Hematopoietic multipotent progenitor cell treated with erythropoietin and hydrocortisone succinate and interleukin-3 and kit ligand, for 6 days (in vitro differentiated cells): ENCODE measurements around the gene LSP1.
"Not testable (repeated sequence)": the region's sequence is repeated elsewhere in the genome, so short reads cannot be mapped to it uniquely, and the experiment has no call there.

Experiments
- DNase-seq: peaks from one replicate; pipeline ENCODE4 v3.0.0-alpha.2; 2015

The LSP1 gene

DNA sequence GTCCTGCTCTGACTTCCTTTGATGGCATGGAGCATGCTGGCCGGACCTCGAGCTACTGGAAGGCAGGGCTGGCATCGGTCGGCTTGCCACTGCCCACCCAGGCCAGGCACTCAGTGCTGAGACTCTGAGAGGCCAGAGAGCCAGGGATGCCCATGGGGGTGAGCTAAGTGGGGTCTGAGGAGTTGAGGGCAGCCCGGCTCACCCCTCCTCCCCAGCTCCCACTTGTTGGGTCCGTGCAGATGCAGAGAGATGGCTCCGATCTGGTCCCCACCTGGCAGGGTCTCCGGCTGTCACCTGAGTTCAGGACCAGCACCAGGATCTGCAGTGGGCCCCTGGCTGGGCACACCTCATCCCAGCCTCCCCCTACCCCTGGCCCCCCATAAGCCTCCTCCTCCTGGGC is 13.3 kb downstream of the LSP1 start:
- DNase-seq: no peak

- DNase-seq: no peak
These were observed 13.9 kb downstream of the LSP1 start for GRCh38 chr11:1866776-1867175.

GRCh38 chr11:1867381-1867780 is 14.5 kb downstream of the LSP1 start:
- no peak for DNase-seq

DNA sequence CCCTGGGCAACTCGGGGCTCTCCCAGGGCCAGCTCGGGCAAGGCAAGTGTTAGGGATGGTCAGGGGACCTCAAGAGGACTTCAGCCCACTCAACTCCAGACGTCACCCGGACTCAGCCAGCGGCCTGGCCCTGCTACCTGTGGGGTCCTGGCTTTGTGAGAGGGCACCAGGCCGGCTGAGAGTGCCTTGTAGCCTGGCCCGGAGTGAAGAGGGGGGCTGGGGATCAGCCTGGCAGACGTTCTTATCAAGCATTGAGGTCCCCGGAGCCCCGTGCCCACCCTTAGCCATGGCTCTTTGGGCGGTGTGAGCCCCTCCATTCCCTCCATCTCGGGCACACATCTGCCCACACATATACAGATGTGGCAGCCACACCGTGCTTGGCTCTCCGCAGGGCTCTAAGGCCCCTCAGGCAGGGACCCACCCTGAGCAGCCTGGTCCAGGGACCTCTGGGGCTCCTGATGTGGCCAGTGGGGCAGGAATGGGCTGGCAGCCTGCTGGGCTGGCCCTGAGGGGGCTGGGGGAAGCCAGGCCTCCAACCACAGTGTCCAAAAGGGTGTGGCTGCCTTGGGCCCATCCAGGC is 15.3 kb downstream of the LSP1 start:
- no peak for DNase-seq

- DNase-seq: no peak
These were observed 15.9 kb downstream of the LSP1 start for GRCh38 chr11:1868636-1869291.

DNA sequence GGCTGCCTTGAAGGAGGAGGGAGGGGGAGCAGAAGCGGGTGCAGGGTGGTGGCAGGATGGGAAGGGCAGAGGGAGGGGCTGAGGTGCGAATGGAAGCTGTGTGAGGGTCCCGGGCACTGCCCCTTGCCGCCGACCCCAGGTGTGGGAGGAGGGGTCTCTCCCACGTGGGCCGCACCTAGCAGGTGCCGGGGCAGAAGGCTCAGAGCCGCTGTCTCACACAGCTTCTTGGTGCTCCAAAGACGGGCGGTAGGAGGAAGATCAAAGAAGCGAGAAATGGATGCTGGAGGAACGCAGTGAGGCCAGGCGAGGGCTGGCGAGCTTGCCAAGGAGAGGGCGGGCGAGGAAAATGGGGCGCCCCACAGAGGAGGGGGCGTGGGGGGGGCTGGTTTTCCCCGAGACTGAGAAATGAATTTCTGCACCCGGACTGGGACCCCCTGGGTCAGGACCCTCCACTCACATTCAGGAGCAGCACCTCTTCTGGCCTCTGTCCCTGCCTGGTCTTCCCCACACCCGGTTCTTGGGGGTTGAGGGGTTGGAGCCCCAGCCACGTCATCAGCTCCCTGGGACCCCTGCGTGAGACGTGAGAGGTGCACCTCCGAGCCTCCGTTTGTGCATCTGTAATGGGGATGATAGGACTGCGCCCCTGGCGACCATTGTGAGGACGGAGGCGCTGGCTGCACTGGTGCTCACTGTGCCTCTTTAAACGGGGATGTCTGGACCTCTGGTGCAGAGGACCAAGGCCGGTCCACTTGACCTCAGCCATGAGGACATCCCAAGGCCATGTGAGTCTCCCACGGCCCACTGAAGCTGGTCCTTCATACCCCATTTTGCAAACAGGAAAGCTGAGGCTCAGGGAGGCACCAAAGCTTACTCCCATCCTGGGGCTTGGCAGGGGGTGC is 16.8 kb downstream of the LSP1 start:
- DNase-seq: no peak

DNA sequence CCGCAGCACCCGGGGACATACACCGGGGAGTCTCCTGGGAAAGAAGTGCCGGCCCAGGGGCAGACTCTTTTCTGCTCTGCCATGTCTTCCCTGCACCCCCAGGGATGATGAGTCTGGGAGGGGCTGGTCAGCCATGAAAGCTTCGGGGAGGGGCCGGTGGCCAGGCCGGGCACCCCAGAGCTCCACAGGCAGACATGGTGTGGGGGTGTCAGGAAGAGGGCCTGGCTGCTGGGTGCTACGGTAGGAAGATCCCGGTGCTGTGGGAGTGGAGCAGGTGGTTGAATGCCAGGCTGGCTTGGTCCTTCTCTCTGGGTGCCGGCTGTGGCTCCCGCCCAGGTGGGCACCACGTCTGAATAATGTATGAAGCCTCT is 17.4 kb downstream of the LSP1 start:
- no peak for DNase-seq

DNA sequence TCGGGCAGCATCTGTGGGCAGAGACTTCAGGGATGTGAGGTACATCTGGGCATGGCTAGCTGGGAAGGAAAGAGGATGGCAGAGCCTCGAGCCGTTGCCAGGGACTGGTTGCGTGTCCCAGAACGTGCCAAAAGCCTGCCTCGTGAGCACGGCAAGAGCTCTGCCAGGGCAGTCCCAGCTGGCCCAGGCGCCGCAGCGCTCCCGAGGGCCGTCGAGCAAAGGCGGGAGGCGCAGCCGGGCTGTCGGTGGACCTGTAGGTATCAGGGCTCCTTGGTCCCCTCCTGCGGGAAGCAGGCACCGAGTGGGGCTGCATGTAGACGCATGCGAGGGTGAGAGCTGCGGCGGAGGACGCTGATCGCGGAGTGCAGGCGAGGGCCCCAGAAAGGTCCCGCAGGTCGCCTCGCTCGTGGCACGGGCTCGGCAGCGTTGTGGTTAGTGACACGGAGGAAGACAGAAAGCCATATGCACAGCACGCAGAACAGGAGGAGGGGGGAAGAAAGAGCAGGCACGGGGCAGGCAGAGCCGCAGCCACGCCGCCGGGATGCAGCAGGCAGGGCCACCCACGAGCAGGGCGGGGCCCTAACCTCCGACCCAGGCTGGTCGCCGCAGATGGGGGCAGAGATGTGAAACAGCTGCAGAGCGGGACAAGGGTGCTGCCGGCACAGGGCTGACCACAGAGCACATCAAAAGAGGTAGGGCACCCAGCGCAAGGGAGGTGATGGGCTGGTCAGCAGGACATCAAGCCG is 18.0 kb downstream of the LSP1 start:
- no peak for DNase-seq

DNA sequence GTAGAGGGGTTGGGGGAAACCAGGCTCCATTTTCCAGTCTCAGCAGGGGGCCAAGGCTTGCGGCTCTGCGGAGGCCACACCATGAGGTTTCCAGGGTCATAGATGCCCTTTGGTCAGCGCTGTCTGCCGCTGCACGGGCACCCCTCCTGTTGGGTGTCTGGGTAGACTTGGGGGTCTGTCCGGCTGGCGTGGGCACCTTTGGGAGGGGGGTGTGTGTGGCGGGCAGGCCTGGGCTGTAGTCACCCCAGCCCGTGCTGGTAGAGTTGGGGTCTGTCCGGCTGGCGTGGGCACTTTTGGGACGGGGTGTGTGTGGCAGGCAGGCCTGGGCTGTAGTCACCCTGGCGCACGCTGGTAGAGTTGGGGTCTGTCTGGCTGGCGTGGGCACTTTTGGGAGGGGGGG is 18.6 kb downstream of the LSP1 start:
- no peak for DNase-seq

- no peak for DNase-seq
These were observed 19.5 kb downstream of the LSP1 start for GRCh38 chr11:1872267-1872985.

- no peak for DNase-seq
These were observed 20.3 kb downstream of the LSP1 start for GRCh38 chr11:1873048-1873812.

GRCh38 chr11:1873813-1874150 is 20.9 kb downstream of the LSP1 start:
- not testable (repeated sequence) for DNase-seq

DNA sequence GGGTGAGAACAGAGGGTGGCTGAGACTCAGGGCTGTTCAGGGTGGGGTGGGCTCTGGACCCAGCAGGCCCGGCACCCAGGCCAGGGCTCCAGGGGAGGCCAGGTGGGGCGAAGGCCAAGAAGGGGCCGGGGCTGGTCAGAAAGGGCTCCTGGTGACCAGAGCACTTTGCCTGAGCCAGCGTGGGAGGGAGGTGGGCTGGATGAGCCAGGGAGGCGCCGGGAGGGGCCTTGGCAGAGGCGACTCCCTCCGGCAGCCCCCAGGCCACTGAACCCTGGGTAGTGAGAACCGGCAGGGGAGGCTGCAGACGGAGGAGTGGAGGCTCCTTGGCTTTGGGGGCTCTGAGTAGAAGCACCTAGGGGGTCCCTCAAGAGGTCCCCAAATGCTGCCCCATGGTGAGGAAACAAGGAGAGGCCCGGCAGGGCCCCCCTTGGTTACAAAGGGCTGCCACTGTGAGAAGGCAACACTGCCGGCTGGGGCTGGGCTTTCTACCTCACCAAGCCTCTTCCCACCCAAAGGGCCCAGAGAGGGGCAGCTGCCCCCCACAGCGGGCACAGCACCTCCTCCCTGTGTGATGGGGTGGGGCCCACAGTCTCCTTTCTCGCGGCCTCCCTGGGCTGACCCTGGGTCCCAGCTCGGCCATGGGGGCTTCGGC is 21.7 kb downstream of the LSP1 start:
- not testable (repeated sequence) for DNase-seq

DNA sequence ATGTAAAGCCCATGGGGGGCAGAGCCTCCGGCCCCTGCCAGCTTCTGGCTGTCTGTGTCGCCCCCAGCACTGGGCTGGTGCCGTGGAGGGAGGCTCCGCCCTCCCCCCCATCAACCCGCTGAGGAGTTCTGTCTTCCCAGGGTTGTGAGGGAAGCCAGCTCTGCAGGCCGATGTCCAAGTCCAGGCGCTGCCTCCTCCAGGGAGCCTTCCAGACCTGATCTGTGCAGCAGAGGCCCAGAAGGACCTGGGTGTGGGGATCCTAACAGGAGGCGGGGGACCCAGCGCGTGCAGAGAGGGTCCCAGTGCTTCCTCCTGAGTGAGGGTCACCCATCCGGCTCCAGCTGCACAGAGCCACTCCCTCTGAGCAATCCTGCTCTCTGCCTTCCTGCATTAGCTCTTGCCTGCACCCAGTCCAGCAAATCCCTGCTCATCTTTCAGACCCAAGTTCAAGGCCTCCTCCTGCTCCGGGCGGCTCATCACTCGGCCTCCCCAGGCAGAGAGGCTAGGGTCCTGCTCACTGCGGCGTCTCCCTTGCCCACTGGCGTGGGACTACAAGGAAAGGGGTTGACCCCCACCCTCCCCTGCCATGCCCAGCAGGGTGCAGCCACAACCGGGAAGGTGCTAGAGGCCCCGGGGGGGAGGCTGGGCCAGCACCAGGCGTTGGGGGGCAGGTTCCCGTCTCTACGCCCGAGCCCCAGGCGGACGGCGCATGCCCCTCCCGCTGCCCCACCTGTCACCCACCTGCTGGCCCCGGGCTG is 22.4 kb downstream of the LSP1 start:
- DNase-seq: no peak

GRCh38 chr11:1875851-1876301 is 23.0 kb downstream of the LSP1 start:
- not testable (repeated sequence) for DNase-seq

GRCh38 chr11:1876361-1877063 is 23.6 kb downstream of the LSP1 start:
- peak; percentile 53 for DNase-seq

- DNase-seq: no peak
These were observed 24.6 kb downstream of the LSP1 start for GRCh38 chr11:1877211-1878136.

DNA sequence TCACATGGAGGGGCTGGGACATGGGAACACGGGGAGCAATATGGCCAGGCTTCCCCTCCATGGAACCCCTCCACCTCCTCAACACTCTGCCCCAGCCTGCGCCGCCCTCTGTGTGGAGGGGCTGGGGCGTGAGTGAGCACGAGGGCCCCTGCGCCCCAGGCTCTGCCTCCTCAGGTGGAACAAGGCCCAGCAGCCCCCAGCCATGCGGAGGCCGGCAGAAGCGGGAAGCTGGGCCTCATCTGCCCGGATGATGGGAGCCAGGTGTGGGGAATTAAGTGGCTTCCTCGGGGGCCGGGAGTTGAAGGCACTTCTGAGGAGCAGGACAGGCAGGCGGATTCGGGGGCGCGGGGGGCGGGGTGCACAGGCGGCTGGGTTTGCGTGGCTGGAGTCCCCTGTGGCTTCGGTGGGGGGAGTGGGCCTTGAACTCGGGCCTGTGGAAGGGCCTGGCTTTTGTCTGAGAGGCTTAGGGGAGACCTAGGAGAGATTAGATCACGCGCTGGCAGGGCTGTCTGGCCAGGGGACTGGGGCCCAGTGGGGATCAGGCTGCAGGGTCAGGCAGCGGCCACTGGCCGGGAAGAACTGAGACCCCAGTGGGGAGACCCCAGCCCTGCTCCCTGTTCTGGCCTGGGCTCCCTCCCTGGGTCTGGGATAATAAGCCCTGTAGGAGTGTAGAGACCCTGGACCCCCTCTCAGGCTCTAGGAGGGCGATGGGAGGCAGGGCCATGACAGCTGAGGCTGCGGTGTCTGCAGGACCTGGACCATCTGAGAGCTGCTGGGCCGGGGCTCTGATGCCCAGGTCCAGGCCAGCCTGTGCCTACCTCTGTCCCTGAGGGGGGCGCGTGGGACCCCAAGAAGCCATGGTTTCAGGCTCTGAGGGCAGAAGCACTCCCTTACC is 25.5 kb downstream of the LSP1 start:
- no peak for DNase-seq
